Cardiac fibroblast (primary cell): ENCODE measurements around the gene LYRM4.

Source experiments
- DNase-seq, 2 donors: peaks; one replicate each; pipeline versions ENCODE4 v3.0.0 to v3.0.0-alpha.2; 2010; ENCODE audit warnings: low read depth in 2 of 2
- H3K4me3 ChIP-seq, 2 donors: replicated peaks in 1 of 2; 1 replicate in 1 of 2; 2 replicates in 1 of 2; pipeline ENCODE4 v1.5.1; 2011; ENCODE audit warnings: low read depth in 2 of 2, low read length in 2 of 2, mild to moderate bottlenecking in 2 of 2, moderate library complexity in 1 of 2
- TF ChIP-seq, protein P1 (sequence below): IDR thresholded peaks from one replicate; pipeline ENCODE4 v1.5.1; 2011; ENCODE audit warnings: low read depth, mild to moderate bottlenecking, low read length, inconsistent platforms

LYRM4 gene

DNA sequence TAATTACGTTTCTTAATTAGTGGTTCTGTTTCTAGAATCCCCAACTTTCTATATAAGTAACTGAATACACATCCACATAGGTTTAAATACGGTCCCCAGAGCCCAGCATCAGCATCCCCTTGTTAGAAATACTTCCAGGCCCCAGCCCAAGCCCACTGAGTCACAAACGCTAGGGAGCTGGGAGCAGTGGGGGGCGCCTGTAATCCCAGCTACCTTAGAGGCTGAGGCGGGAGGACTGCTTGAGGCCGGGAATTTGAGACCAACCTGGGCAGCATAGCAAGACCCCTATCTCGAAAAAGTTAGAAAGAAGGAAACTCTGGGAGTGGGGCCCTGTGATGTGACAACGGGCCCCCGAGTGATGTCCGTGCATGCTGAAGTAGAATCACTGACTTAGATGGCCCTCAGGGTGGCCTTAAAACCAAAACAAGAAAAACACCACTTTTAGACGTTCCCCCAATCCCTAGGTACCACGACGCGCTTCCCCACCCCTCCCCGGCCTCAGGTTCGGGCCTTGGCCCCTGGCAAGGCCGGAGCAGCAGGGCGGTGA lies 176.9 kb downstream of the LYRM4 start:
- TF ChIP-seq, protein P1, sequence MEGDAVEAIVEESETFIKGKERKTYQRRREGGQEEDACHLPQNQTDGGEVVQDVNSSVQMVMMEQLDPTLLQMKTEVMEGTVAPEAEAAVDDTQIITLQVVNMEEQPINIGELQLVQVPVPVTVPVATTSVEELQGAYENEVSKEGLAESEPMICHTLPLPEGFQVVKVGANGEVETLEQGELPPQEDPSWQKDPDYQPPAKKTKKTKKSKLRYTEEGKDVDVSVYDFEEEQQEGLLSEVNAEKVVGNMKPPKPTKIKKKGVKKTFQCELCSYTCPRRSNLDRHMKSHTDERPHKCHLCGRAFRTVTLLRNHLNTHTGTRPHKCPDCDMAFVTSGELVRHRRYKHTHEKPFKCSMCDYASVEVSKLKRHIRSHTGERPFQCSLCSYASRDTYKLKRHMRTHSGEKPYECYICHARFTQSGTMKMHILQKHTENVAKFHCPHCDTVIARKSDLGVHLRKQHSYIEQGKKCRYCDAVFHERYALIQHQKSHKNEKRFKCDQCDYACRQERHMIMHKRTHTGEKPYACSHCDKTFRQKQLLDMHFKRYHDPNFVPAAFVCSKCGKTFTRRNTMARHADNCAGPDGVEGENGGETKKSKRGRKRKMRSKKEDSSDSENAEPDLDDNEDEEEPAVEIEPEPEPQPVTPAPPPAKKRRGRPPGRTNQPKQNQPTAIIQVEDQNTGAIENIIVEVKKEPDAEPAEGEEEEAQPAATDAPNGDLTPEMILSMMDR, result no peak
- no peak overlapping the region for H3K4me3 ChIP-seq
- no peak for DNase-seq

DNA sequence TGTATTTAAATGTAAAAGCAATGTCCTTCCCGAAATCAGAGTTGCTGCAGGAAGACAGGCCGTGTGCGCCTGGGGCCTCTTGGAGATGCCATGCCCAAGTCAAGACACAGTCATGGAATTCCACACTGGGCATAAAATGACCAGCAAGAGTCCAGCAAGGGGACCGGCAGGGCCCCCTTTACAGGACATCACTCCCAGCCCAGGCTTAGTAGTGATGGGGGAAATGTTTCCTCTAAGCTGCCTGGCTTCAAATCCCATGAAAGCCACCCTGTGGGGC lies 177.5 kb downstream of the LYRM4 start:
- no peak for DNase-seq
- TF ChIP-seq, protein P1, result no peak
- H3K4me3 ChIP-seq, result no peak overlapping the region

DNA sequence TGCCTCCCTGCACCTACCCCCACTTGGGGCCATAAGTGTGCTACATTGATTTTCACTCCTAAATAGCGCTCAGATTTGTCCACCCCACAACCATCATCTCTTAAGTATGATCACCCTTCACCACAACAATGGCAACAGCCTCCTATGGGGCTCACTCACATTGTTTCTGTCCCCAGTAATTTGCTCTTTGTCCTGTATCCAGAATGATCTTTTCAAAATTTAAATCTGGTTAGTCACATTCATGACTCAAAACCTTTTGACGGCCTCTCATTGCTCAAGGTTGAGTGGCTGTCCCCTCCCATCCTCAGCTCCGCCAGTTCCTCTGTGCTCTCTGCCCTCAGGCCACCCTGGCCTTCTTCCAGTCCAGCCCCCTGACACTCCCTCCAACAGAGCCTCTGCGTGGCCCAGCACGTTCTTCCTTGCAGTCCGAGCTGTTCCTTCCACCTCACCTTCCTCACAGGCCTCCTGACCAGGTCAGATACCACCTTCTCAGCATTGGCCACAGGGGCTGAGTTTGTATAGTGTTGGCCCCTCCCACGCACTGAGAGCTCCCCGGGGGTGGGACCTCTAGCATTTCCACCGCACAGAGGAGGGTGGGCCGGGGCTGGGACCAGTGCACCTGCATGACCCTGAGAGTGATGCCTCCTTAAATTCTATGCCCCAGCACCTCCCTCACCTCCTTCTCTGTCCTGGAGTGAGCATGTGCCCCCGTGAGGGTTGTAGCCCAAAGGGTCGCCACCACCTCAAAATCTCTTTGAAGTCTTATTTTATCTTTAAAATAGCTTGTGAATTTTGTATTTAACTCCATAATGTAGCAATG lies 178.1 kb downstream of the LYRM4 start:
- peak; percentile 63 to 93 for DNase-seq
- TF ChIP-seq, protein P1, result no peak
- peak overlapping the region in 1 of 2 donors; percentile 16 for H3K4me3 ChIP-seq

DNA sequence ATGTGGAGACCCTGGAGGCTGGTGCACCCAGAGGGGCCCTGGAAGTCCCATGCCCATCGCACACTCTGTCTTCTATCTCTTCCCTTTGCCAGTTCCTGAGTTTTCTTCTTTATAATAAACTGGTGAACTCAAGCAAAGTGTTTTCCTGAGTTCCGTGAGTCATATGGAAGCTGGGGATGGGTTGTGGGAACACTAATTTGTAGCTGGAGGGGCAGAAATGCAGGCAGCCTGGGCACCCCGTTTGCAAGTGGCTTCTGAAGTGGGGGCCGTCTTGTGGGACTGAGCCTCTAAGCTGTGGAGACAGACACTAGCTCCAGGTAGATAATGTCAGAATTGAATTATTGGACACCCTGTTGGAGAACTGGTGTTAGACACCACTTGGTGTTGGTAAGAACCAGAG lies 178.8 kb downstream of the LYRM4 start:
- no peak overlapping the region for H3K4me3 ChIP-seq
- DNase-seq, result peak in 1 of 2 donors; percentile 36
- TF ChIP-seq, protein P1, result no peak

DNA sequence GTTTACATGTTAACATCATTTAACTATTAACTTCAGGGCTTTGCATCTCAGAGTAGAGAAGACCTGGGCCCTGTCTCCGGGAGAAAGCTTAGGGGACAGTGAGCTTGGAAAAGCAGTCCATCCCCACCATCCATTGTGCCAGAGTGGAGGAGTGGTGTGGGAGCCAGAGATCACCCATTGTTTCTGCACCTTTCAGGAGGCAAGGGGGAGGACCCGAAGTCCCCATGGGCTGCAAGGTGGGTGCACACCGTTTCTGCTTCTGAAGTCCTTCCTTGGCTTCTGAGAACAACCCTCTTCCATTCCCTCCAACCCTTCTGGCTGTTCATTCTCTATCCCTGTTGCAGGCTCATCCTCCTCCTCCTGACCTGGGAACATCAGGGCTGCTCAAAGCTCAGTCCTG lies 179.6 kb downstream of the LYRM4 start:
- H3K4me3 ChIP-seq, result no peak overlapping the region
- DNase-seq, result no peak
- TF ChIP-seq, protein P1, result no peak

DNA sequence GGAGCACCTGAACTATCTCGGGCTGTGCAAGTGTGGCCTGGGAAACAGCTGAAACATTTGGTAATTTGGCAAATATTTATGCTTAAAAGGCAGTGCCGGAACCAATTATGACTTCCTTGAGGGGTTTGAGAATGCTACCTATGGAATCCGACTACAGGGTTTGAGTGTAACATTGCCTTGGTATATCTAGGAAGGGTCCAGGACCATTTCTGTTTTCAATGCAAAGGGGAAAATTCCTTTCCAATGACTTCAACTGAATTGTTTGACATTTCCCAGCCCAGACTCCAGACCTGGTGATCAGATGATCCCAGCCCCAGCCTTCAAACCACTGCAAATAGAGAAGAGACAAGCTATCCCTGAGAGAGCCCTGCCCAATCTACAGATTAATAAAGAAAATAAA lies 180.2 kb downstream of the LYRM4 start:
- DNase-seq, result no peak
- no peak overlapping the region for H3K4me3 ChIP-seq
- TF ChIP-seq, protein P1, result no peak
